ENCODE results near the gene TRMT44.
"Not testable (repeated sequence)": the region's sequence is repeated elsewhere in the genome, so short reads cannot be mapped to it uniquely, and the experiment has no call there.

The TRMT44 gene

DNA sequence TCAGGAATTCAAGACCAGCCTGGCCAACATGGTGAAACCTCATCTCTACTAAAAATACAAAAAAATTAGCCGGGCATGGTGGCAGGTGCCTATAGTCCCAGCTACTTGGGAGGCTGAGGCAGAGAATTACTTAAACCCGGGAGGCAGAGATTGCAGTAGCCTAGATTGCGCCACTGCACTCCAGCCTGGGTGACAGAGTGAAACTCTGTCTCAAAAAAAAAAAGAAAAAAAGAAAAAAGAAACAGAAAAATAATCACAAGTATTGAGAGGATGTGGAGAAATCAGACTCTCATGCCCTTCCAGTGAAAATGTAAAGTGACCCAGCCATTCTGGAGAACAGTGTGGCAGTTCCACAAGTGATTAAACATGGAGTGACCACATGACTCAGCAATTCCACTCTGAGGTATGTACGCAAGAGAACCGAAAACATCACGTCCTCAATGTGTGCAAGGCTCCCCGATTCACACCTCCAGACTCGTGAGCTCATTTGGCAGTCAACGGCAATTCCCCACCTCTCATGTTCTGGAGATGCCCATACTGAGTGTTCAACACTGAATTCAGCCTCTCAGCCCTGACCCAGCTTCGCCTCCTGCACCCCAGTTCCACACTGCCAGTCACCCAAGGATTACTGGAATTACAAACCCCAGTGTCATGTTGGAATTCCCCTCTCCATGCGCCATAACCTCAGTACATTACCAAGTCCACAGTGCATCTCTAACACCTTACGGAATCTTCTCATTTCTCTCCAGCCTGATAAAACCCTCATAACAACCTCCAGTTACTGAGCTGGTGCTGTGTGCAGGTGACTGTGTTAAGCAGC lies 21.1 kb upstream of the TRMT44 start:
- Histone ChIP-seq H3K27me3 (no peaks in the 10 kb centered on the region), H3K4me3 (no peak overlapping the region), H4K20me1 (peaks cover 0 to 76% (median 41%) of the 10 kb centered on the region in 11 experiments; a peak in 16 of 22 replicates), H3K36me3 (peaks cover 19 to 44% (median 23%) of the 10 kb centered on the region in 11 experiments), H3K9me3 (replicated peaks in 1 of 11) (no peaks in the 10 kb centered on the region), H3K4me1 (peaks cover 0 to 17% (median 0%) of the 10 kb centered on the region in 10 experiments; a peak in 7 of 20 replicates), H3K9ac (no peak overlapping the region), H3K4me2 (peak overlapping the region in 2 of 11 experiments; percentile 15 to 21; a peak in 1 of 22 replicates), H3K27ac (no peak overlapping the region)
- TF ChIP-seq Cebpa-rat (IDR thresholded peaks at IDR 0.05), result no peak

DNA sequence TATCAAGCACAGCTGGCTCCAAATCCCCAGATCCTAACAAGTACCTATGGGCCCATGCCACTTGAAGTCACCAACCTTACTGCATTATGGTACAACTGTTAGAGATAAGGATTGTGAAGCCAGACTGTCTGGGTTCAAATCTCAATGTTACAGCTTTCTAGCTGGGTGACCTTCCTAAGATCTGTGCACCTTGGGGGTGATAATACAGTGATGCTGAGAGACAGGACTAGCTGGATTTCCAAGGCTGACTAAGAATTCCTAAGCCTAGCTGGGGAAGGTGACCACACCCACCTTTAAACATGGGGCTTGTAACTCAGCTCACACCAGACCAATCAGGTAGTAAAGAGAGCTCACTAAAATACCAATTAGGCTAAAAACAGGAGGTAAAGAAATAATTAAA lies 20.4 kb upstream of the TRMT44 start:
- peaks cover 0 to 17% (median 0%) of the 10 kb centered on the region in 10 experiments; a peak in 7 of 20 replicates for H3K4me1 ChIP-seq

DNA sequence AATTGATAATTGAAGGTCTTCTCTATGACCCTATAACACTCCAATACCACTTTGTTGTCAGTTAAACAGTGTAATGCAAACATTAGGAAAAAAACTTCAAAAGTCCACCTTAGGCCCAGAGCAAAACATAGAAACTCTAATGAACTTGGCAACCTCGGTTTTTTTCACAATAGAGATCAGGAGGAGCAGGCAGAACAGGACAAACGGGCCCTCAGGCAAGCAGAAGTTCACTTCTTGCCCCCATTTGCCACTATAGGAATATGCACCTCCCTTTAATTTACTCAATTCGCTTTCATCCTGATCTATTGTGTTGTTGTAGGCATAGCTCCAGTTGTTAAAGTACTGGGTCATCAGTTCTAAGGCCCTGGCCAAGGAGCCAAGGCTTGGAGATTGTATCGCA lies 18.2 kb upstream of the TRMT44 start:
- peaks cover 0 to 71% (median 37%) of the 10 kb centered on the region in 11 experiments; a peak in 17 of 22 replicates for H4K20me1 ChIP-seq
- H3K9me3 ChIP-seq (replicated peaks in 1 of 11), result no peaks in the 10 kb centered on the region
- H3K27me3 ChIP-seq, result no peaks in the 10 kb centered on the region
- H3K4me3 ChIP-seq, result no peak overlapping the region
- no peak for TF ChIP-seq Cebpa-rat (IDR thresholded peaks at IDR 0.05)
- H3K36me3 ChIP-seq, result peaks cover 0 to 15% (median 0%) of the 10 kb centered on the region in 11 experiments; a peak in 6 of 22 replicates
- no peak overlapping the region for H3K9ac ChIP-seq
- H3K4me2 ChIP-seq, result no peak overlapping the region
- H3K4me1 ChIP-seq, result peaks cover 2 to 20% (median 5%) of the 10 kb centered on the region in 10 experiments
- H3K27ac ChIP-seq, result no peak overlapping the region

More for the DNA sequence above, 20.4 kb upstream of the TRMT44 start:
- peaks cover 0 to 76% (median 41%) of the 10 kb centered on the region in 11 experiments; a peak in 16 of 22 replicates for H4K20me1 ChIP-seq
- H3K9ac ChIP-seq; H3K4me3 ChIP-seq; H3K27me3 ChIP-seq; H3K9me3 ChIP-seq (replicated peaks in 1 of 11); H3K27ac ChIP-seq; H3K4me2 ChIP-seq: not testable (repeated sequence)
- peaks cover 11 to 37% (median 15%) of the 10 kb centered on the region in 11 experiments for H3K36me3 ChIP-seq

DNA sequence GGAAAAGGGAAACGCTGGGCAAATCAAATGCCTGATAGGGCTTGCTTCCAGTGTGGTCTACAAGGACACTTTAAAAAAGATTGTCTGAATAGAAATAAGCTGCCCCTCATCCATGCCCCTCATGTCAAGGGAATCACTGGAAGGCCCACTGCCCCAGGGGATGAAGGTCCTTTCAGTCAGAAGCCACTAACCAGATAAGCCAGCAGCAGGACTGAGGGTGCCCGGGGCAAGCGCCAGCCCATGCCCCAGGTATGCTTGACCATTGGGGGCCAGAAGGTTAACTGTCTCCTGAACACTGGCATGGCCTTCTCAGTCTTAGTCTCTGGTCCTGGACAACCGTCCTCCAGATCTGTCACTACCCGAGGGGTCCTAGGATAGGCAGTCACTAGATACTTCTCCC lies 17.8 kb upstream of the TRMT44 start:
- Histone ChIP-seq H3K9ac (no peak overlapping the region), H3K4me2 (no peak overlapping the region), H3K4me3 (no peak overlapping the region), H4K20me1 (peaks cover 0 to 73% (median 37%) of the 10 kb centered on the region in 11 experiments; a peak in 15 of 22 replicates), H3K4me1 (peaks cover 7 to 23% (median 9%) of the 10 kb centered on the region in 10 experiments), H3K27me3 (no peaks in the 10 kb centered on the region), H3K27ac (no peak overlapping the region), H3K9me3 (replicated peaks in 1 of 11) (no peaks in the 10 kb centered on the region), H3K36me3 (peaks cover 0 to 15% (median 0%) of the 10 kb centered on the region in 11 experiments; a peak in 6 of 22 replicates)
- no peak for TF ChIP-seq Cebpa-rat (IDR thresholded peaks at IDR 0.05)

DNA sequence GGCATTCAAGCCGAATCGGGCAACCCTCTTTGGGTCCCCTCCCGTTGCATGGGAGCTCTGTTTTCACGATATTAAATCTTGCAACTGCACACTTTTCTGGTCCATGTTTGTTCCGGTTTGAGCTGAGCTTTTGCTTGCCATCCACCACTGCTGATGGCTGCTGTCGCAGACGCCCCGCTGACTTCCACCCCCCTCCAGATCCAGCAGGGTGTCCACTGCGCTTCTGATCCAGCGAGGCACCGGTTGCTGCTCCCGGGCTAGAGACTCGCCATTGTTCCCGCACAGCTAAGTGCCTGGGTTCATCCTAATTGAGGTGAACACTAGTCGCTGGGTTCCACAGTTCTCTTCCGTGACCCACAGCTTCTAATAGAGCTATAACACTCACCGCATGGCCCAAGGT lies 13.3 kb upstream of the TRMT44 start:
- H3K4me2 ChIP-seq, result peak overlapping the region; percentile 90 to 99 (median 97)

DNA sequence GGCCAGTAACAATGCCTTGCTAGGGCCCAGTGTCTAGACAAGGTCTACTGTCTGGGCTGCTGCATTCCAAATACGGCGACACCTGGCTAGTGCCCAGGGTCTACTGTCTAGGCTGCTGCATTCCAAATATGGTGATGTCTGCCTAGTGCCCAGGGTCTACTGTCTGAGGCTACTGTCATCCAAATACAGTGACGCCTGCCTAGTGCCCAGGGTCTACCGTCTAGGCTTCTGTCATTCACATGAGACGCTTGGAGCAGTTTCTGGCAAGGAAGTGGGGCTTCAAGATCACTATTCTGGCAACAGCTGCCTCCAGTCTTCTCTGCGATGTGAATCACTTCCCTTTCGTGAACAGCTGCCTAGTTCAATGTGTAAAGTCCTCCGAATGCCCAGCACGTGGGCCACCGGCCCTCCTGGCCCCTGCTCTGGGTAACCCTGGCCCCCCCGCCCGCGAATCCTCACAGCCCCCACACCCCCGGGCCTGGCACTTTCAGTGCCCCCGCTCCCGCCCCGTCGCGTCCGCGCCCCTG lies 12.8 kb upstream of the TRMT44 start:
- H3K9ac ChIP-seq, result peak overlapping the region; percentile 77 to 87 (median 83)
- H3K4me3 ChIP-seq, result peak overlapping the region; percentile 58 to 81 (median 74)
- no peaks in the 10 kb centered on the region for H3K27me3 ChIP-seq
- TF ChIP-seq Cebpa-rat (IDR thresholded peaks at IDR 0.05), result no peak
- peak overlapping the region in 10 of 11 experiments; percentile 67 to 85 (median 81); a peak in 21 of 22 replicates for H3K27ac ChIP-seq
- H3K4me1 ChIP-seq, result peaks cover 15 to 24% (median 19%) of the 10 kb centered on the region in 10 experiments
- H3K4me2 ChIP-seq, result peak overlapping the region; percentile 90 to 99 (median 97)
- H4K20me1 ChIP-seq, result peaks cover 2 to 26% (median 19%) of the 10 kb centered on the region in 11 experiments; a peak in 13 of 22 replicates
- H3K36me3 ChIP-seq, result peaks cover 0 to 9% (median 0%) of the 10 kb centered on the region in 11 experiments; a peak in 4 of 22 replicates
- H3K9me3 ChIP-seq (replicated peaks in 1 of 11), result no peaks in the 10 kb centered on the region

More for the DNA sequence above, 13.3 kb upstream of the TRMT44 start:
- Histone ChIP-seq H3K36me3 (peaks cover 0 to 11% (median 0%) of the 10 kb centered on the region in 11 experiments; a peak in 4 of 22 replicates), H3K27me3 (no peaks in the 10 kb centered on the region), H3K4me1 (peaks cover 15 to 24% (median 19%) of the 10 kb centered on the region in 10 experiments), H4K20me1 (peaks cover 3 to 31% (median 22%) of the 10 kb centered on the region in 11 experiments; a peak in 14 of 22 replicates), H3K27ac (peak overlapping the region in 4 of 11 experiments; percentile 67 to 81 (median 78); a peak in 6 of 22 replicates), H3K4me3 (peak overlapping the region; percentile 58 to 81 (median 74)), H3K9ac (peak overlapping the region; percentile 77 to 87 (median 83); a peak in 19 of 22 replicates), H3K9me3 (replicated peaks in 1 of 11) (no peaks in the 10 kb centered on the region)
- no peak for TF ChIP-seq Cebpa-rat (IDR thresholded peaks at IDR 0.05)

DNA sequence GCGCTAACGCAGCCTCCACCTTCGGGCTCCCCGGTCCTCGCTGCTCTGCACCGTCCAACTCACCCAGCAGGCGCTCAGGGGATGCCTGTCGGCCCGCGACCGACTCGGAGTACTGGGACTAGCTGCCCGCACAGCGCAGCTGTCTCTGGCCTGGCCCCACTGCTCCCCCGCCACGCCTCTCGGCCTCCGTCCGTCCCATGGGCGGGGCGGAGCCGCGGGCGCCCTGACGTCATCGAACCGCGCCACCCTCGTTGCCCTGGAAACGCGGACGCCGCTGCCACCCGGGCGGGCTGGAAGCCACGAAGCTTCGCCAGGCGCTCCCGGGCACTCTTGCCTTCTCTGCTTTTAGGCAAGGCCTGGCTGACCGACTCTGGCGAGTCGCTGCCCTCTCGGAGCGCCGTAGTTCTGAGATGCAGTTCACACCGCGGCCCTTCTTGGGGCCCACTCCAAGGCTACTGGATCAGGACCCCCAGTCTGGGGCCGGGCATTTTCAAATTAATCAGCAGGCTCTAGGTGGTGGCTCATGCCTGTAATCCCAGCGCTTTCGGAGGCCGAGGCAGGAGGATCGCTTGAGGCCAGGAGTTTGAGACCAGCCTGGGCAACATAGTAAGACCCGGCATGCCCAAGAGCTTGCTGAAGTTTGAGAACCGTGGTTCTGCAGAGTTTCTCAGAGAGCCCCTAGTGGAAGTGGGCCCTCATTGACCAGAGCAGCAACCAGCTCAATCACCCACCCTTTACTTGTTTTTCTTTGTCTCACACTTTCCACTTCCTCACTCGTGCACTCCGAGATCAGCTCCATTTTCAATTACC lies 12.1 kb upstream of the TRMT44 start:
- Histone ChIP-seq H3K4me2 (peak overlapping the region; percentile 90 to 99 (median 97)), H4K20me1 (peaks cover 0 to 23% (median 12%) of the 10 kb centered on the region in 11 experiments; a peak in 10 of 22 replicates), H3K9ac (peak overlapping the region; percentile 77 to 87 (median 83)), H3K27ac (peak overlapping the region in 10 of 11 experiments; percentile 67 to 85 (median 81); a peak in 21 of 22 replicates), H3K36me3 (peaks cover 0 to 7% (median 0%) of the 10 kb centered on the region in 11 experiments; a peak in 4 of 22 replicates), H3K4me1 (peaks cover 15 to 24% (median 19%) of the 10 kb centered on the region in 10 experiments), H3K27me3 (no peaks in the 10 kb centered on the region), H3K9me3 (replicated peaks in 1 of 11) (no peaks in the 10 kb centered on the region), H3K4me3 (peak overlapping the region; percentile 58 to 81 (median 74))
- TF ChIP-seq Cebpa-rat (IDR thresholded peaks at IDR 0.05), result no peak

DNA sequence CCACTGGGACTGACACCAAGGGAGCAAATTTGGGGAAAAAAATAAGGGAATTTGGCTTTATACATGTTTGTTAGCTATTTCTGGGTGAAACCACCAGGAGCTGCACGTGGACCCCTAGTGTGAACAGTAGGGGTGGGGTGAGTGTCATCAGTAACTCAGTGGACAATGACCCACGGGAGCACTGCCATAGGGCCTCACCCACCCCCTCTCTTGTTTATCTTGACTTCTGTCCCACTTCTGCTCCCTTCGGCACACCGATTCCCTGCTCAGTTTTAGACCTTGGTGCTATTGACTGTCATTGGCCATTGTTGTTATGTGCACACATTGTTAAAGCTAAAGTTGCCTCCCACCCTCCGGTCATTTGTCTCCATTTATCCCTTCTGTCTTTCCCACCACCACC lies 9.0 kb upstream of the TRMT44 start:
- Histone ChIP-seq H4K20me1 (peaks cover 0 to 11% (median 6%) of the 10 kb centered on the region in 11 experiments; a peak in 10 of 22 replicates), H3K9ac (no peak overlapping the region), H3K4me2 (no peak overlapping the region), H3K4me1 (peaks cover 35 to 46% (median 39%) of the 10 kb centered on the region in 10 experiments), H3K9me3 (replicated peaks in 1 of 11) (no peaks in the 10 kb centered on the region), H3K4me3 (no peak overlapping the region), H3K27ac (no peak overlapping the region), H3K36me3 (0 out of 22 replicates have a peak, but pooled peaks cover 0 to 4% (median 0%) of the 10 kb centered on the region in 11 experiments), H3K27me3 (no peaks in the 10 kb centered on the region)
- no peak for TF ChIP-seq Cebpa-rat (IDR thresholded peaks at IDR 0.05)

Measured in BLaER1 treated with 17β-estradiol and CSF1 and Interleukin-3, amounts not matched to agents 10 nM and 100 nM (cell line).